Activated B cell treated with CpG ODN at 0.5 μM for 24 hours (primary cell): ENCODE data around the gene RBM20. TPM values are rescaled to one million over a fixed set of nuclear protein-coding genes. Genes with fewer than 3 reads are reported as not detected.

Source experiments
- ATAC-seq: fragments of 200-7000 bp; cut with Tn5 transposase; one replicate; pipeline ENCODE4 v1.10.0; 2021; ENCODE audit warnings: low read depth, mild to moderate bottlenecking, moderate library complexity
- CTCF ChIA-PET: fragments of 350-600 bp; sonication (Branson Sonifier 250); formaldehyde crosslinking; loops from one replicate; lab custom pipeline; 2021; ENCODE audit warnings: antibody characterized with exemption; lab: Charles Lee
- POLR2A ChIA-PET: fragments of 350-600 bp; sonication (Branson Sonifier 250); formaldehyde crosslinking; loops from one replicate; lab custom pipeline; 2021; ENCODE audit warnings: antibody characterized with exemption; lab: Charles Lee
- DNase-seq: peaks from one replicate; pipeline ENCODE4 v3.0.0; 2022
- H3K27ac Mint-ChIP-seq: one replicate; pipeline ENCODE4 v1.8.0; 2020; ENCODE audit warnings: mixed read lengths
- H3K27me3 Mint-ChIP-seq: one replicate; pipeline ENCODE4 v1.8.0; 2021; ENCODE audit warnings: mixed read lengths
- H3K36me3 Mint-ChIP-seq: one replicate; pipeline ENCODE4 v1.8.0; 2021; ENCODE audit warnings: low read depth, mixed read lengths
- H3K4me1 Mint-ChIP-seq: one replicate; pipeline ENCODE4 v1.8.0; 2021; ENCODE audit warnings: mixed read lengths
- H3K4me3 Mint-ChIP-seq: one replicate; pipeline ENCODE4 v1.8.0; 2020; ENCODE audit warnings: mild to moderate bottlenecking, mixed read lengths
- H3K9me3 Mint-ChIP-seq: one replicate; pipeline ENCODE4 v1.8.0; 2020; ENCODE audit warnings: mixed read lengths
- CTCF ChIP-seq: fragments of 200-600 bp; IDR thresholded peaks from one replicate; pipeline ENCODE4 v1.8.0; 2022; ENCODE audit warnings: antibody characterized with exemption, mild to moderate bottlenecking
- intact Hi-C: fragments of 100-400 bp; cut with micrococcal nuclease; formaldehyde crosslinking; loops from one replicate; pipeline ENCODE4 v1.15.1; 2024
- total RNA-seq: library from RNA; stranded (reverse); gene quantifications from 2 replicates; pipeline ENCODE4 v1.2.3, GENCODE V29; 2022

RBM20 gene
- total RNA-seq, 1 donor from 2014 or later, result 0.02 TPM

GRCh38 chr10:110806335-110806734 lies 162.2 kb downstream of the RBM20 start:
- POLR2A ChIA-PET, result interaction anchor here (0.6 to 1.6 kb wide), 2 partner anchors 64 to 65 kb away, joined by 3 to 4 read pairs; partner anchors contain the start of gene PDCD4
- DNase-seq (no peak), ATAC-seq (no peak)
- intact Hi-C loops, result loop anchor here (10.0 kb wide), 1 partner anchor 208 kb away; no protein-coding TSS in a partner anchor
- Mint-ChIP-seq H3K4me3 (no peak overlapping the region), H3K27ac (no peak overlapping the region), H3K9me3 (no peaks in the 10 kb centered on the region), H3K36me3 (no peaks in the 10 kb centered on the region), H3K4me1 (peaks cover 26% of the 10 kb centered on the region), H3K27me3 (no peaks in the 10 kb centered on the region)
- CTCF ChIA-PET, result no interaction called here
- TF ChIP-seq CTCF, result no peak

GRCh38 chr10:110808123-110808522 lies 164.0 kb downstream of the RBM20 start:
- Mint-ChIP-seq H3K36me3 (no peaks in the 10 kb centered on the region), H3K27ac (no peak overlapping the region), H3K27me3 (no peaks in the 10 kb centered on the region), H3K4me1 (peaks cover 15% of the 10 kb centered on the region), H3K9me3 (no peaks in the 10 kb centered on the region), H3K4me3 (no peak overlapping the region)
- ATAC-seq (no peak), DNase-seq (no peak)
- intact Hi-C loops, result loop anchor here (10.0 kb wide), 1 partner anchor 207 kb away; no protein-coding TSS in a partner anchor
- TF ChIP-seq CTCF, result no peak
- POLR2A ChIA-PET, result interaction anchor here (1.2 kb wide), 2 partner anchors 9 to 13 kb away, joined by 3 read pairs; no protein-coding TSS in a partner anchor
- CTCF ChIA-PET, result interaction anchor here (1.4 to 1.8 kb wide), 3 partner anchors 10 to 69 kb away, joined by 3 to 5 read pairs (median 5); no protein-coding TSS in a partner anchor

DNA sequence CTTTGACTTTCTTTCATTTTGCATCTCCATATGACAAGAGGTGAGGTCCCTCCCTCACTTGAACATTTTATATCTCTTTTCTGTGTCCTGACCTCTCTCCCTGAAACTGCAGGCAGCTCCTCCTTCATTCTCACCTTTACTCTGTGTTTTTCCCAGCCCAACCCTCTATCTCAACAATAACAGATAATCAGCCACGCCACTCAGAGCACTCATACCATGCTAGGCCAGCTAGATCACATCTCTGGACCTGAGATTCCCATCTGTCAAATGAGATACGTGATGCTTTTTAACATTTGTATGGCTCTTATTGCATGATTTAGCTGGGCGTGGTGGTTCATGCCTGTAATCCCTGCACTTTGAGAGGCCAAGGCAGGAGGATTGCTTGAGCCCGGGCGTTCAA lies 164.5 kb downstream of the RBM20 start:
- H3K36me3 Mint-ChIP-seq, result no peaks in the 10 kb centered on the region
- no peak overlapping the region for H3K4me3 Mint-ChIP-seq
- H3K9me3 Mint-ChIP-seq, result no peaks in the 10 kb centered on the region
- H3K27ac Mint-ChIP-seq, result no peak overlapping the region
- DNase-seq, result no peak
- no peaks in the 10 kb centered on the region for H3K27me3 Mint-ChIP-seq
- intact Hi-C loops, result loop anchor here (10.0 kb wide), 1 partner anchor 206 kb away; no protein-coding TSS in a partner anchor
- TF ChIP-seq CTCF, result no peak
- CTCF ChIA-PET, result interaction anchor here (0.9 to 1.8 kb wide), 3 partner anchors 10 to 85 kb away, joined by 3 to 5 read pairs (median 5); no protein-coding TSS in a partner anchor
- ATAC-seq, result no peak
- H3K4me1 Mint-ChIP-seq, result peaks cover 11% of the 10 kb centered on the region
- POLR2A ChIA-PET, result interaction anchor here (1.2 kb wide), 2 partner anchors 9 to 12 kb away, joined by 3 read pairs; no protein-coding TSS in a partner anchor

DNA sequence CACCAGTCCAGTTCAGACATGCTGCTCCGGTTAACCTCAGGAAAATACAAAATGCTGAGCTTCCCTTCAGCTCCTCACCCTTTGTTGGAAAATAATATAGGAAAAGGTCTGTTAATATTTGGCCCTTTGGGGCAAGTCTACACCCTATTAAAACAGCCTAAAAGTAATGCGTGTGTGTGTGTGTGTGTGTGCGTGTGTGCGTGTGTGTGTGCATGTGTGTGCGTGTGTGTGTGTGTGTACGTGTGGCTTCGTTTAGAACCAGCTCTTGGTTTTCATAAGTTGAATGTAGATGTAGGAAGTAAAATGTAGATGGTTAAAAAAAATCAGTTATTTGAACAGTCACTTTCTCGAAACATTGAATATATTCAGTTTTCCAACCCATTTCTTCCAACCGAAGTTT lies 166.5 kb downstream of the RBM20 start:
- ChIA-PET POLR2A (interaction anchor here (0.6 kb wide), 1 partner anchor 108 kb away, joined by 4 read pairs; the partner anchor contains the start of genes BBIP1 and SHOC2), CTCF (no interaction called here)
- Mint-ChIP-seq H3K36me3 (no peaks in the 10 kb centered on the region), H3K9me3 (no peaks in the 10 kb centered on the region), H3K27ac (no peak overlapping the region), H3K4me3 (no peak overlapping the region), H3K27me3 (no peaks in the 10 kb centered on the region), H3K4me1 (peaks cover 8% of the 10 kb centered on the region)
- TF ChIP-seq CTCF, result no peak
- DNase-seq (no peak), ATAC-seq (no peak)
- intact Hi-C loops, result no loop called here

DNA sequence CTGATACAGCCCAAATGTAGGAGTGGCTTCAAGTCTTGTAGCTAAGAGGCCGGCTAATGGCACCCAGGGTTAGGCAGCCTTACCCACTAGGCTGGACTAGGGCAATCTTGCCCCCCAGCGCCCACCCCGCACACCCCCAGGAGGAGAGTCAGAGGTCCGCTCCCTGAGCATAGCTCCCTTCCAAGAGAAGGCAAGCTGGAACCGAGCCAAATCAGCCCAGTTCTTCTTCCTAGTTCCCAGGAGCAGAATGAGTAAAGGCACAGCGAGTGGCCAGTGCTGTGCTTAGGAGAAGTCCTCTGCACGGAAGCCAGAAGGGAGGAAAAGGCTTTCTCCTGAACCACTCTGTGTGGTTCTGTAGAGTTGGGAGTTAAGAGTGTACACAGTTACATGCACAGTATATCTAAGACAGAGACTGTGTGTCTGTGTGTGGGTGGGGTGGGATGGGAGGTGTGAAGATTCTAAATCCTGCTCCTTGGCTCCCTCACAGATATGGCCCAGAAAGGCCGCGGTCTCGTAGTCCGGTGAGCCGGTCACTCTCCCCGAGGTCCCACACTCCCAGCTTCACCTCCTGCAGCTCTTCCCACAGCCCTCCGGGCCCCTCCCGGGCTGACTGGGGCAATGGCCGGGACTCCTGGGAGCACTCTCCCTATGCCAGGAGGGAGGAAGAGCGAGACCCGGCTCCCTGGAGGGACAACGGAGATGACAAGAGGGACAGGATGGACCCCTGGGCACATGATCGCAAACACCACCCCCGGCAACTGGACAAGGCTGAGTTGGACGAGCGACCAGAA lies 167.8 kb downstream of the RBM20 start:
- H3K4me1 Mint-ChIP-seq, result peaks cover 20% of the 10 kb centered on the region
- DNase-seq, result no peak
- POLR2A ChIA-PET, result interaction anchor here (0.9 to 1.3 kb wide), 2 partner anchors 8 to 9 kb away, joined by 3 to 18 read pairs; no protein-coding TSS in a partner anchor
- intact Hi-C loops, result no loop called here
- H3K36me3 Mint-ChIP-seq, result no peaks in the 10 kb centered on the region
- ATAC-seq, result no peak
- no peaks in the 10 kb centered on the region for H3K27me3 Mint-ChIP-seq
- no peak for TF ChIP-seq CTCF
- CTCF ChIA-PET, result interaction anchor here (0.5 kb wide), 1 partner anchor 85 kb away, joined by 3 read pairs; no protein-coding TSS in a partner anchor
- no peaks in the 10 kb centered on the region for H3K9me3 Mint-ChIP-seq
- H3K4me3 Mint-ChIP-seq, result no peak overlapping the region
- no peak overlapping the region for H3K27ac Mint-ChIP-seq
